ENCODE results near the gene CLN6.

GRCh38 chr15:68261980-68262379 is 32.5 kb upstream of the CLN6 start:
- TF ChIP-seq CTCF (IDR thresholded peaks at IDR 0.05), result no peak
- no peak for TF ChIP-seq POLR2A (IDR thresholded peaks at IDR 0.05)

All from adrenal gland (tissue), 5 donors.